ENCODE measurements around the gene MRFAP1L1.

DNA sequence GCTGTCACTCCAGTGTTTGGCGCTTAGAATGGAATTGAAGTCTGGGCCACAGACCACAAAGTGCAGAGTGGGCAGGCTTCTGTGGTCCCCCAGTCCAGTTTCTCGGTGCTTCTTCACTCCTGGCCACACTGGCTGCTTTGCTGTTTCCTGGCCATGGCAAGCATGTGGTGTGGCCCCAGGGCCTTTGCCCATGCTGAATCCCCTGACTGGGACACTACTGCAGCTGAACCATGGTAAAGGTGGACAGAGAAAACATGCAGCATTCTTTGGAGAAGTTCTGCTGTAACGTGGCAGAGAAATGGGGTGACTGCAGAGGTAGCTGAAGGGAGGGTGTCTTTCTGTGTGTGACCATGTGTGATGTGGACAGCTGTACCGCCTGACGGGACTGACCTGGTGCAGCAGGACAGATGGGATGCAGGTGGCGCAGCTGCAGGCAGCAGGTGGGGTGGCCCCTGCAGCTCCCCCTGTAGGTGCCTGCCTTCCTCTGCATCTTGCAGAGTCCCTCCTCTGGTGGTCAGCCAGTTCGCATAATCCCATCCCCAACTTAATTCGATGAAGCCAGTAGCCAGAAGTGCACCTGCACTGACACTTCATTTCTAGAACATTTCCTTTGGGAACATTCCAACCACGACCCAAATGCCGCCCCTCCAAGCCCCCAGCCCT lies 29.2 kb downstream of the MRFAP1L1 start:
- TF ChIP-seq EZH2 (IDR thresholded peaks at IDR 0.05; ENCODE audit: borderline replicate concordance, low read length) = no peak
- TF ChIP-seq, protein P1, sequence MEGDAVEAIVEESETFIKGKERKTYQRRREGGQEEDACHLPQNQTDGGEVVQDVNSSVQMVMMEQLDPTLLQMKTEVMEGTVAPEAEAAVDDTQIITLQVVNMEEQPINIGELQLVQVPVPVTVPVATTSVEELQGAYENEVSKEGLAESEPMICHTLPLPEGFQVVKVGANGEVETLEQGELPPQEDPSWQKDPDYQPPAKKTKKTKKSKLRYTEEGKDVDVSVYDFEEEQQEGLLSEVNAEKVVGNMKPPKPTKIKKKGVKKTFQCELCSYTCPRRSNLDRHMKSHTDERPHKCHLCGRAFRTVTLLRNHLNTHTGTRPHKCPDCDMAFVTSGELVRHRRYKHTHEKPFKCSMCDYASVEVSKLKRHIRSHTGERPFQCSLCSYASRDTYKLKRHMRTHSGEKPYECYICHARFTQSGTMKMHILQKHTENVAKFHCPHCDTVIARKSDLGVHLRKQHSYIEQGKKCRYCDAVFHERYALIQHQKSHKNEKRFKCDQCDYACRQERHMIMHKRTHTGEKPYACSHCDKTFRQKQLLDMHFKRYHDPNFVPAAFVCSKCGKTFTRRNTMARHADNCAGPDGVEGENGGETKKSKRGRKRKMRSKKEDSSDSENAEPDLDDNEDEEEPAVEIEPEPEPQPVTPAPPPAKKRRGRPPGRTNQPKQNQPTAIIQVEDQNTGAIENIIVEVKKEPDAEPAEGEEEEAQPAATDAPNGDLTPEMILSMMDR (IDR thresholded peaks at IDR 0.05; ENCODE audit: low read length) = no peak

Data from OCI-LY1 (cell line).